Measurements from ENCODE around the gene SFMBT1. TPM values are rescaled to one million over a fixed set of nuclear protein-coding genes. Genes with fewer than 3 reads are reported as not detected.

SFMBT1 gene
- total RNA-seq, 1 donor from 2014 or later: 9.1 TPM

GRCh38 chr3:52986938-52987337 lies 58.9 kb downstream of the SFMBT1 start:
- Histone ChIP-seq H3K27me3 (no peaks in the 10 kb centered on the region), H3K9me3 (no peaks in the 10 kb centered on the region), H3K4me1 (no peaks in the 10 kb centered on the region), H3K27ac (no peak overlapping the region), H3K4me3 (no peak overlapping the region), H3K36me3 (no peaks in the 10 kb centered on the region)
- intact Hi-C loops (cut with DNase I): no loop called here
- no peak for DNase-seq (ENCODE audit: extremely low spot score in 2 of 2)
- TF ChIP-seq CTCF (IDR thresholded peaks at IDR 0.05) (no peak), POLR2A (IDR thresholded peaks at IDR 0.05) (no peak), POLR2AphosphoS5 (IDR thresholded peaks at IDR 0.05; ENCODE audit: insufficient read depth in 1 of 2, low read depth in 1 of 2) (no peak)

- intact Hi-C loops (cut with DNase I): no loop called here
- Histone ChIP-seq H3K27me3 (no peaks in the 10 kb centered on the region), H3K9me3 (no peaks in the 10 kb centered on the region), H3K4me1 (no peaks in the 10 kb centered on the region), H3K27ac (no peak overlapping the region), H3K36me3 (no peaks in the 10 kb centered on the region), H3K4me3 (no peak overlapping the region)
- no peak for DNase-seq (ENCODE audit: extremely low spot score in 2 of 2)
- TF ChIP-seq POLR2AphosphoS5 (IDR thresholded peaks at IDR 0.05; ENCODE audit: insufficient read depth in 1 of 2, low read depth in 1 of 2) (no peak), CTCF (IDR thresholded peaks at IDR 0.05) (no peak), POLR2A (IDR thresholded peaks at IDR 0.05) (no peak)
Measured at GRCh38 chr3:52986049-52986448, 59.8 kb downstream of the SFMBT1 start.

GRCh38 chr3:52983828-52984227 lies 62.0 kb downstream of the SFMBT1 start:
- H3K9me3 ChIP-seq: no peaks in the 10 kb centered on the region
- H3K4me1 ChIP-seq: no peaks in the 10 kb centered on the region
- TF ChIP-seq CTCF (IDR thresholded peaks at IDR 0.05) (no peak), POLR2AphosphoS5 (IDR thresholded peaks at IDR 0.05; ENCODE audit: insufficient read depth in 1 of 2, low read depth in 1 of 2) (no peak), POLR2A (IDR thresholded peaks at IDR 0.05) (no peak)
- no peak for DNase-seq (ENCODE audit: extremely low spot score in 2 of 2)
- no peaks in the 10 kb centered on the region for H3K36me3 ChIP-seq
- H3K27me3 ChIP-seq: no peaks in the 10 kb centered on the region
- intact Hi-C loops (cut with DNase I): no loop called here
- no peak overlapping the region for H3K27ac ChIP-seq
- H3K4me3 ChIP-seq: no peak overlapping the region

GRCh38 chr3:52983336-52983807 lies 62.5 kb downstream of the SFMBT1 start:
- Histone ChIP-seq H3K27me3 (no peaks in the 10 kb centered on the region), H3K4me1 (no peaks in the 10 kb centered on the region), H3K9me3 (no peaks in the 10 kb centered on the region), H3K36me3 (no peaks in the 10 kb centered on the region), H3K4me3 (no peak overlapping the region), H3K27ac (no peak overlapping the region)
- intact Hi-C loops (cut with DNase I): no loop called here
- TF ChIP-seq POLR2AphosphoS5 (IDR thresholded peaks at IDR 0.05; ENCODE audit: insufficient read depth in 1 of 2, low read depth in 1 of 2) (no peak), POLR2A (IDR thresholded peaks at IDR 0.05) (no peak), CTCF (IDR thresholded peaks at IDR 0.05) (no peak)
- no peak for DNase-seq (ENCODE audit: extremely low spot score in 2 of 2)

GRCh38 chr3:52982839-52983238 lies 63.0 kb downstream of the SFMBT1 start:
- Histone ChIP-seq H3K27ac (no peak overlapping the region), H3K4me1 (no peaks in the 10 kb centered on the region), H3K36me3 (no peaks in the 10 kb centered on the region), H3K4me3 (no peak overlapping the region), H3K27me3 (no peaks in the 10 kb centered on the region), H3K9me3 (no peaks in the 10 kb centered on the region)
- no peak for DNase-seq (ENCODE audit: extremely low spot score in 2 of 2)
- no peak for TF ChIP-seq POLR2A (IDR thresholded peaks at IDR 0.05)
- no peak for TF ChIP-seq POLR2AphosphoS5 (IDR thresholded peaks at IDR 0.05; ENCODE audit: insufficient read depth in 1 of 2, low read depth in 1 of 2)
- TF ChIP-seq CTCF (IDR thresholded peaks at IDR 0.05): no peak
- intact Hi-C loops (cut with DNase I): no loop called here
